Coronary artery (tissue), 2 donors: Measurements from ENCODE around the gene DLEC1.

ENCODE experiments used
- DNase-seq: peaks from one replicate; pipeline ENCODE4 v3.0.0-alpha.2; 2017; ENCODE audit warnings: low spot score
- H3K27ac ChIP-seq, 2 donors: fragments of 200-600 bp; sonication (generic); one replicate each; pipeline ENCODE4 v1.5.1; 2016 to 2019
- H3K4me3 ChIP-seq: fragments of 200-600 bp; sonication (generic); 2 replicates; pipeline ENCODE4 v1.5.1; 2016; ENCODE audit warnings: mild to moderate bottlenecking, moderate library complexity
- CTCF ChIP-seq: fragments of 200-600 bp; sonication (generic); IDR thresholded peaks from one replicate; pipeline ENCODE4 v1.5.1; 2019; ENCODE audit warnings: antibody characterized with exemption

DLEC1 gene

GRCh38 chr3:38111201-38111600 is 72.2 kb downstream of the DLEC1 start:
- Histone ChIP-seq H3K27ac (no peak overlapping the region), H3K4me3 (no peak overlapping the region)
- no peak for TF ChIP-seq CTCF
- peak; percentile 46 for DNase-seq

GRCh38 chr3:38111696-38112377 is 72.8 kb downstream of the DLEC1 start:
- Histone ChIP-seq H3K27ac (no peak overlapping the region), H3K4me3 (no peak overlapping the region)
- DNase-seq, result peak; percentile 36
- no peak for TF ChIP-seq CTCF

- peak; percentile 58 for DNase-seq
- no peak for TF ChIP-seq CTCF
- Histone ChIP-seq H3K27ac (no peak overlapping the region), H3K4me3 (no peak overlapping the region)
These were observed 73.4 kb downstream of the DLEC1 start for GRCh38 chr3:38112378-38112761.

- TF ChIP-seq CTCF, result no peak
- peak; percentile 70 for DNase-seq
- Histone ChIP-seq H3K4me3 (no peak overlapping the region), H3K27ac (no peak overlapping the region)
These were observed 75.3 kb downstream of the DLEC1 start for GRCh38 chr3:38114052-38114874.

GRCh38 chr3:38114875-38115644 is 76.1 kb downstream of the DLEC1 start:
- H3K4me3 ChIP-seq, result no peak overlapping the region

More at GRCh38 chr3:38114875-38115644, 76.1 kb downstream of the DLEC1 start:
- no peak overlapping the region for H3K27ac ChIP-seq
- peak; percentile 70 for DNase-seq
- TF ChIP-seq CTCF, result no peak
